DND-41 (cell line): ENCODE measurements around the gene RTN4RL1.

Experiments used
- EZH2 ChIP-seq: IDR thresholded peaks from 3 replicates; pipeline ENCODE4 v1.6.1; 2012; ENCODE audit warnings: borderline replicate concordance, low read depth, mild to moderate bottlenecking, moderate library complexity, low read length, inconsistent platforms; ENCODE audit not compliant: severe bottlenecking
- TF ChIP-seq, protein P1 (sequence below): IDR thresholded peaks from 2 replicates; pipeline ENCODE4 v1.5.1; 2012; ENCODE audit warnings: borderline replicate concordance, low read length, moderate library complexity, mild to moderate bottlenecking; ENCODE audit not compliant: poor library complexity, severe bottlenecking; ENCODE audit errors: extremely low read depth

DNA sequence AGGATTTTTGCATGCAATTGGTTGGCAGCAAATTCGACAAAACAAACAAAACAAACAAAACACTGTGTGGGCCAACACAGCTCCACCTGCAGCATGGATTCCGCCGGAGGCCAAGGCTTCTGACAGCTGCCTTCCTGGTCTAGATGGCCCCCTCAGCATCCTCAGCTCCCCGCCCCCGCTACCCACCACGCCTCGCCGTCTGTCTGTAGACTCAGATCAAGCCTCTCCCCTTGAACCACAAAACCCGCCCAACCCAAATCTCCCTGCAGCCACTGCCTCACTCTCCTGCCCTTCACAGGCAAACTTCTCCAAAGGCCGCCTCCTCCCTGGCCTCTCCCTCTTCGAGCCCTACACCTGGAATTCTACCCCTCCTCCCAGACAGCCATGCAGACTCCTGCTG, 57.9 kb downstream of the RTN4RL1 start:
- TF ChIP-seq EZH2 = no peak
- TF ChIP-seq, protein P1, sequence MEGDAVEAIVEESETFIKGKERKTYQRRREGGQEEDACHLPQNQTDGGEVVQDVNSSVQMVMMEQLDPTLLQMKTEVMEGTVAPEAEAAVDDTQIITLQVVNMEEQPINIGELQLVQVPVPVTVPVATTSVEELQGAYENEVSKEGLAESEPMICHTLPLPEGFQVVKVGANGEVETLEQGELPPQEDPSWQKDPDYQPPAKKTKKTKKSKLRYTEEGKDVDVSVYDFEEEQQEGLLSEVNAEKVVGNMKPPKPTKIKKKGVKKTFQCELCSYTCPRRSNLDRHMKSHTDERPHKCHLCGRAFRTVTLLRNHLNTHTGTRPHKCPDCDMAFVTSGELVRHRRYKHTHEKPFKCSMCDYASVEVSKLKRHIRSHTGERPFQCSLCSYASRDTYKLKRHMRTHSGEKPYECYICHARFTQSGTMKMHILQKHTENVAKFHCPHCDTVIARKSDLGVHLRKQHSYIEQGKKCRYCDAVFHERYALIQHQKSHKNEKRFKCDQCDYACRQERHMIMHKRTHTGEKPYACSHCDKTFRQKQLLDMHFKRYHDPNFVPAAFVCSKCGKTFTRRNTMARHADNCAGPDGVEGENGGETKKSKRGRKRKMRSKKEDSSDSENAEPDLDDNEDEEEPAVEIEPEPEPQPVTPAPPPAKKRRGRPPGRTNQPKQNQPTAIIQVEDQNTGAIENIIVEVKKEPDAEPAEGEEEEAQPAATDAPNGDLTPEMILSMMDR = no peak
